ENCODE measurements around the gene EIPR1.
"Not testable (repeated sequence)": the region's sequence is repeated elsewhere in the genome, so short reads cannot be mapped to it uniquely, and the experiment has no call there.

Gene EIPR1

DNA sequence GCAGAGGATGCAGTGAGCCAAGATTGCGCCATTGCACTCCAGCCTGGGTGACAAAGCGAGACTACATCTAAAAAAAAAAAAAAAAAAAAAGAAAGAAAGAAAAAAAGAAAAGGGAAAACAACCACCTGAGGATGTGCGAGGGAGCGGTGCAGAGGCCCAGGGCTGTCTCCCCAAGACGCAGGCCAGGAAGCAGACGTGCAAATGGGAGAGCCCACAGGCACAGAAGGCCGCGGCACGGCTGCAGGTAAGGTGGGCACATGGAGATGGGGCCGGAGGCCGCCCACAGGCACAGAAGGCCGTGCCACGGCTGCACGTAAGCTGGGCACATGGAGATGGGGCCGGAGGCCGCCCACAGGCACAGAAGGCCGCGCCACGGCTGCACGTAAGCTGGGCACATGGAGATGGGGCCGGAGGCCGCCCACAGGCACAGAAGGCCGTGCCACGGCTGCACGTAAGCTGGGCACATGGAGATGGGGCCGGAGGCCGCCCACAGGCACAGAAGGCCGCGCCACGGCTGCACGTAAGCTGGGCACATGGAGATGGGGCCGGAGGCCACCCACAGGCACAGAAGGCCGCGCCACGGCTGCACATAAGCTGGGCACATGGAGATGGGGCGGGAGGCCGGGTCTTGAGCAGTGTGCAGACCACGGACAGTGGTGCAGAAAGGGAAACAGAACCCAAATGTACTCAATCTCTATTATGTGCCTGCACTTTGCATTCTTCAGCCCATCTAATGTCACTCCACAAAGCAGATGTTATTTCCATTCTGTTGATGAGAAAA is 93.6 kb downstream of the EIPR1 start:
- not testable (repeated sequence) for DNase-seq

DNA sequence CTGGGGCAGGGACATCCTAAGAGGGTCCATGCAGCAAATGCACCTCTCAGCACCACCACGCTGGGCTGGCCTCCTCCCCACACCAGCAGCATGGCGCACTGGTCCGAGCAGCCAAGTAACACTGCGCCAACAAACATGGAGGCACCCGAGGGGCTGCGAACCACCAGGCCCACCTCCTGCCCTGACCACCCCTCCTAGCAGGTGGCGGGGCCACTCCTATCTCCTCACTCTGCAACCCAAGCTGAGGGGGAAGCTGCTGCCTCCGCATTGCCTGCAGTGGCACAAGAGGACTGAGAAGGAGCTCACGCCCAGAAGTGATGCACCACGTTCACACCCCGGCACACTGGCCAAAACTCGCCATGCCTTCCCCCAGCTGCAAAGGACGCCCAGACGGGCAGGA is 94.4 kb downstream of the EIPR1 start:
- DNase-seq = no peak

DNA sequence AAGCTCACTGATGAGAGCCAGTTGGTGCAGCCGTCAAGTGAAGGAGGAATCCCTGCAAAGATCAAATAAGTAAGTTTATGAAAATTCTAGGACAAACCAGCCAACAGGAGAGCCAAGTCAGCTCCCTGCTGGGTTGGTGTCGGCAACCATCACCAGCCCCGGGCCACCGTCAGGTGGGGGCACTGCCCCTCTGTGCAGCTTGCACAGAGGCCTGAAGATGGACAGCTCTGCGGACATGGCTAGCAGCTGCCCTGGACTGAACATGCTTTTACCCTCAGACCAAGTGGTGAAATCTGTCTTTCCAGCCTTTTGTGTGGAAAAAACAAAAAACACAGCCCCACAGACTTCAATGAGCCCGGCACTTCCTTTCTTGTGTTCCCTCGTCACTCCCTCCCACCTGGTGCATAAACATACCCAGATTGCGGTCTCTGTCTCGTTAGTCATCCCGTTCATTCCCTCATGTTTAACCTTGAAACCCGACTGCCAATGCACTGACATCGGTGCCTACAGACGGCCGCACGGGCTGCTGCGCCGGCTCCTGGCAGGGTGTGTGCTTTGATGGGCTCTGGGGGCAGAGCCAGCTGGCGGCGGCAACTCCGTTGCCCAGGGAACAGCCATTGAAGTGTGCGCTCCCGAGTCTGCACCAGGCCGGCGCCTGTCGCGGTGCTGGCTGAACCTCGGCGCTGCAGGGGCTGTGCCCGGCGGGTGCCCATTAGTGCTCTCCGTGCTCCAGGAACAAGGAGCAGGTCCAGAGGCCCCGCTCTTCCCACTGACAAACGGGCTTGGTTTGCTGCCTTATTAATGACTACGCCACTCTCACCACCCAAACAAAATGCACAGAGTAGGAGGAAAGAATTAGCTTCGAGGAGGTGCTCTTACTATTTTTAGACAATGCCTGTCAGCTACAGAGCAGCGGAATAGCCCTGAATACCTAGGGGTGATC is 95.3 kb downstream of the EIPR1 start:
- DNase-seq = no peak

DNA sequence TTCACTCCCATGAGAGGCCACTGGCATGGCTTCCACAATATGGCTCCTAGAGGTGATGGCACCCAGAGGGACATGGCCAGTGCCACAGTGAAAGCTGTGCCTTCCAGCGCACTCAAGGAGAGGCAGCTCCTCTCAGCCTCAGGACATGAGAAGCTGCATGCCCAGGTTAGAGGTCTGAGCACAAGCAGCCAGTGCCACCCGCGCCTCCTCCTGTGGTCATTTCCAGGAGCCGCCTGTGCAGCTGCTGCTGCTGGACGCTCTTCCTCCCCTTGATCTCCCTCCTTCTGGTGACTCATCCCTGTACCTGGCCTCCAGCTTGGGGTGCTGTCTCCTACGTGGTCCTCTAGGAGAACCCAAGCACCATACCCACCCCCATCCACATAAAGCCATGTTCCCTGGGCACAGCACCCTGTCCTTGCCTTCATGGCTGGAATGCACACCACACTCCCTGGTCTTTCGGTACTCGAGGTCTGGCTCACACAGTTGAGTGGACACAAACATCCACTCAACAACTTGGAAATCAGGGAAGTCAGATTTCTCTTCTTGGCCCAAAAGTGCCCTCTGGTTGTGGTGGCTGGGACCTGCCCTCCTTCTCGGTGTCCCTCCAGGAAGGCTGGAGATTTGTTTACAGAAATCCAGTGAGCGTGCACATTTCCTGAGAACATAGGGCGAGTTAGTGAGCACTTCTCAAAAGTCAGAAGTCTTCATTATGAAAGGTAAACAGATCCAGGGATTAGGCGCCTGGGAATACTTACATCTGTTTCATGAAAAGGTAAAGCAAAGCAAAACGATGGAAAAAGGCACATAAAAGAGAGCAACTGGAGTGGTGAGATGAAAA is 96.7 kb downstream of the EIPR1 start:
- no peak for DNase-seq

DNA sequence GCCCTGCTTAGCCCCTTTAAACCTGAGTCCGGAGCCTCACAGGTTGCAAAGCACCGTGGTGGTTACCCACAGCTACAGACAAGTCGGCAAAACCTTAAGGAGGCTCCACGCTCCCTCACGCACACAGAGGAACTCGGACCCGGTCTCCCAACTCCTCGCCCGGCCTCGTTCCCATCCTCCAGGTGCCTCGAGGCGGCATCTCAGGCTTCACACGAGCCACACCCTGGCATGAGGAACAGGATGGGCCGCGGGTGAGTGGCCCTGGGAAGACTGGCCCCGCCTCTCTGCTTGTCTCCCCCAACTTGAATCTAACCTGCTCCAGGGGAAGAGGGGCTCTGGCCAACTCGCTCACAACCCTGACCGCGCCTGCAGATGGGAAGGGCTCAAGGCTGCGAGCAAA is 97.4 kb downstream of the EIPR1 start:
- DNase-seq = no peak

DNA sequence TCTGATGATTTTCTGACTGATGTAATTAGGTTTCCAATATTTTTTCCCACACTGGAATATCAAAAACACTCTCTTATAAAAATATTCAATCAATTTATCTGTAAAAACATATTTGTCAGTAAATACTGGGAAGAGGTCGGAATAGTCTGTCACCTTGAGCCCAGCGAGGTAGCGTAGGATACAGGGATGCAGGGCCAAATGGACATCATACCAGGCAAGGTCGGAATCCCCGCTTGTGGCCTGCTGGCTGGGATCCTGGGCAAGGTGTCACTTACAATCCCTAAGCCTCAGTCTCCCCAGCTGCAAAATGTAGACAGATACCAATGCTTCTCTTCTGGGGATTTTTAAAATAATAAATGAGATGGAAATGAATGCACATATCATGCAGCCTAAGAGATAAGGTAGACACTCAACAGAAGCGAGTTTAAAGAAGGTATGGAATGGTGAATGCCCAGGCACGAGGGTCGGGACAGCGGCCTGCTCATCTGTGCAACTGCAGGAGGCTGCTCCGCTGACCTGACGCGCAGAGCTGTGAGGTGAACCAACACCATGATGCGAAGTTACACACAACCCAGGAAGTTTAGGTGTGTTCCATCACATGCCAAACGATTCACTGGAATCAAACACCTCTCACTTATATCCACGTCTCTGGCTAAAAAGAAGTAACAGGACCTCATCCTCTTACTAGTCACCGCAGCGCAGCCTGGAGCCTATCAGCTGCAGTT is 98.2 kb downstream of the EIPR1 start:
- DNase-seq = no peak

DNA sequence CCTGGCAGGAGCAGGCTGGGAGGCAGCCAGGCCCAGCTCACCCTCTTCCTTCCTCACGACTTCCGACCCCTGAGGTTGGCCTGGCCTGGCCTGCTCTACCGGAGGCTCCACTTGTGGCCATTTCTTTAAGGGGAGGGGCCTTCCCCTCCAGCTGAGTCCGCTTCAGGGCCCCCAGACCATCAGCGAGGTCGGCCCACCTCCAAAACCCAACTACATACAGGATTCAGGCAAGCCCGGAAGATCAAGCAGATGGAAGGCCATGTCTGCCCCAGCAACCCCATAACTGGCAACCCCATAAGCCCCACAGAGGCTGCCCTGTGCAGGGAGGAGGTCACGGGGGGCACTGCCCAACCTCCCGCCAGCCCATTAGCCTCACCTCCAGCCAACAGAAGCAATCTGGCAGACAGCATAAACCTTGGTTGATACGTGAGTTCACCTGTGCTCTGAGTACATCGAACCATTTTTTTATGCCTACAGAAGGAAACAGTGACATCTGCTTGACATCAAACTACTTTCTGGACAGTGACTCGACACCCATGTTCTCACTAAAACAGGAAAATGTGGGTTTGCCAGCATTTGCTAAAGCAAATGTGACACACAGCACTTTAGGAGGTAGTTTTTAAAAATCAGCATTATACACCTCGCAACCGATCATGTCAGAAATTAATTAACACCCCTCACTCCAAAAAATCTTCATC is 98.9 kb downstream of the EIPR1 start:
- DNase-seq = no peak

DNA sequence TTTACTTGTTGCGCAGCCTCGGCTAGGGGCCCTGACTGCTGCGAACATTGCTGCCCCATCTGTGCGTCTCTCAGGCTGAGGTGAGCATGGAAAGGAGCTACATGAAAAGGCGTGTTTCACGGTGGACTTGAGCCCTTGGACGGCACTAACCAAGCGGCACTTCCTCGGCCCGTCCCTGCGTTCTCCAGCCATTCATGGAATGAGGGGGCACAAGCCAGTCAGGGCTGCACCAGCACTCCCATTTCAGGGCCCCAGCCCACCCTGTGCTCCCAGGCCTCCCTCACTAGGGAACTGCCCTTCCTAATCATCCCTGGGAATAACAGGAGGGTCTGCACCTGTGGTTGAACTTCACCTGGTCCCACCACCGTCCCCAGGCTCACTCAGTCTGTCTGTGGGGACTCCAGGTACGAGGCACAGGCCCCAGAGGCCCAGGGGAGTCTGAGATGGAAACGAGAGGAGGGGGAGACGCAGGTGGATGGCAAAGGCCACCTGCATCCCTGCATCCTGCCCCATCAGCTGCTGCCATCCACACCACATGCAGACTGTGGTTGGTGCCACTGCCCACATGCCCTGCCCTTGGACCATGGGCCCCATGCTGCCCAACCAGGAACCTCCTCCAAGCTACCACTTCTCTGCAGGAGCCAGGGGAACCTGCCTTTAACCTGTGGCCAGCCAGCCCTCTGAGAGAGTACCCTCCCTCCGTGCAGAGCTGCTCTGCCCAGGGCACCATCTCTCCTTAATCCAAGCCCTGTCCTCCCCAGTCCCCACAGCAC is 99.7 kb downstream of the EIPR1 start:
- DNase-seq = no peak

DNA sequence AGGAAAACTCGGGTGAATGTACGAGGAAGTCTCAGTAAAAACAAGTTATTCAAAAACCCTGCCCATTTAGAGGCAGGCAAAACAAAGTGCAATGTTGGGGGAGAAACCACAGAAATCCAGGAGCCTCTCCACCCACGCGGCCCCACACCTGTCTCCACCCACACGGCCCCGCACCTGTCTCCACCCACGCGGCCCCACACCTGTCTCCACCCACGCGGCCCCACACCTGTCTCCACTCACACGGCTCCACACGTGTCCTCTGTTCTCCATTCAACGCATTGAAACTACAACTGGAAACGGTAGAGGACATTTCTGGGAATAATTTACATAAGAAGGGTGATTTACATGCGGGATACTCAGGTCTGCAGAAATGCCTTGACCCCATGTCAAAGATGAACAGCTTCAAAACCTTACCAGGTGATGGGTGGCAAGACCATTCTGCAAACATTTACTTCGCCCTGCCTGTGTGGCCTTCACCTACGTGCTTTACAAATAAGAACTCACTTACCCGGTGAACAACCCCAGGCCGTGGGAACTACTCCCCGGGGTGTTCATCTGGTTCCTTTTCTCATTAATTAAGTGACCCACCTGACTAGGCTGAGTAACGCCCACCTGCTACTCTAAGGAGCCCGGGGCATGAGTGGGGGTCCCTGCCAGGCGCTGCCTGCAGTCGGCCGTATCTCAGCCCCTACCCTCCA is 100.4 kb downstream of the EIPR1 start:
- no peak for DNase-seq

DNA sequence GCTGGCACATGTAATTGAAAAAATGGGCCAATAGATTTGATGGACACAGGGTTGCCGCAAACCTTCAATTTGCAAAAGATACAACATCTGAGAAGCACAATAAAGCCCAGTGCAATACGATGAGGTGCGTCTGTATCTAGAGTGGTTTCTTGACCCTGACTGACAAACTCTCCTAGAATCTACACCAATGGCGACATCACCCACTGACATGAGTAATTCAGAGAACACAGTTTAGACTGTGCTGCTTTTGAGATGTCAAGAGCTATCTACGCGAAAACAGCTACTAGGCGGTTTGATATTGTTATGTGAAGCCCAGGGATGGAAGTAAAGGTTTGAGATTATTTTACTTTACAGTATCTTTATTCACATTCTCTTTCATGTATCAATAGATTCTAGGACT is 104.9 kb downstream of the EIPR1 start:
- no peak for DNase-seq

DNA sequence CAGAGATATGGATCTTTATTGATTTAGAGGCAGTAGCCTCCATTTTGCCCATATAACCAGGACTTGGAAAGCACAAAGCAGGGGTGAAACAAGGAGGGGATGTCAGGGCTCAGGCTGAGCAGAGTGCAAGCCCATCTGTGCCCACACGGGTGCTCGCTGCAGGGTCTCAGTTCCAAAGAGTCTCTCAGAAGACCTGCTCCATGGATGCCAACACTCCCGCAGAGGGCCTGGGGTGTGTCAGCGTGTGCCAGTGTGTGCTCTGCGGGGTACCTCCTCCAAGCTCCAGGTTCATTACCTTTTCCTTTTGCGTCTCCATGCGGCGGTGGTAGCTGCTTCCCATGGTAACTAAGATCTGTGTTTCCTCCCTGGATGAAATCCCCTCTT is 107.5 kb downstream of the EIPR1 start:
- no peak for DNase-seq

DNA sequence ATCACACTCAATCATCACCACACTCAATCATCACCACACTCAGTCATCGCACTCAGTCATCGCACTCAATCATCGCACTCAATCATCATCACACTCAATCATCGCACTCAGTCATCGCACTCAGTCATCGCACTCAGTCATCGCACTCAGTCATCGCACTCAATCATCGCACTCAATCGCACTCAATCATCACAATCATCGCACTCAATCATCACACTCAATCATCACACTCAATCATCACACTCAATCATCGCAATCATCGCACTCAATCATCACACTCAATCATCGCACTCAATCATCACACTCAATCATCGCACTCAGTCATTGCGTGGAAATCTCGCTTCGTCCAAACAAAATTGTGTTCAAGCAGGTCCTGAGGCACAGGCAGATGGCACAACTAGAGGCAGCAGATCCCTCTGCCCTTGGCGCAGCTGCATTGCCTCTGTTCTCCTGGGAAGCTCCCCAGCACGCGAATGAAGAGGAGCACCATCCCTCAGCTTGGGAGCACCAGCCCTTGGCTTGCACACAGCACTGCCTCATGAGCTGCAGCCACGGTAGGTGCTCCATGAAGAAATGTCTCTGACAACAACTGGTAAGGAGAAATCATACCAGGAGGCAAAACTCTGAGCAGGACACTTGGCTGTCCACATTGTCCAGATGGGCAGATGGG is 108.1 kb downstream of the EIPR1 start:
- DNase-seq = no peak

DNA sequence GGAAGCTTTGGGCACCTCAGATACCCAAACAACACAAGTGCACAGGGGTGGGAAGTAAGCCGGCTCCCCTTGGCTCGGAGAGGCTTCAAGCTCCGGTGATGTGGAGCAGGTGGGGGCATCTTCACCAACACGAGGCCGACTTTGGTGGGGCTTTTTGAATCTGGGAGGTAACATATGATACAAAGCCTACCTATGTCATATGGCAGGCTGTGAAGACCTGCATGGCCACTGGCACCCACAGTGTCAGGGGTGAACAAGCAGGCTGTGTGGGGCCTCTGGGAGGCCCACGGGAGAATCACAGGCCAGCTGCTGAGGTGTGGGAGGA is 109.0 kb downstream of the EIPR1 start:
- DNase-seq = no peak

DNA sequence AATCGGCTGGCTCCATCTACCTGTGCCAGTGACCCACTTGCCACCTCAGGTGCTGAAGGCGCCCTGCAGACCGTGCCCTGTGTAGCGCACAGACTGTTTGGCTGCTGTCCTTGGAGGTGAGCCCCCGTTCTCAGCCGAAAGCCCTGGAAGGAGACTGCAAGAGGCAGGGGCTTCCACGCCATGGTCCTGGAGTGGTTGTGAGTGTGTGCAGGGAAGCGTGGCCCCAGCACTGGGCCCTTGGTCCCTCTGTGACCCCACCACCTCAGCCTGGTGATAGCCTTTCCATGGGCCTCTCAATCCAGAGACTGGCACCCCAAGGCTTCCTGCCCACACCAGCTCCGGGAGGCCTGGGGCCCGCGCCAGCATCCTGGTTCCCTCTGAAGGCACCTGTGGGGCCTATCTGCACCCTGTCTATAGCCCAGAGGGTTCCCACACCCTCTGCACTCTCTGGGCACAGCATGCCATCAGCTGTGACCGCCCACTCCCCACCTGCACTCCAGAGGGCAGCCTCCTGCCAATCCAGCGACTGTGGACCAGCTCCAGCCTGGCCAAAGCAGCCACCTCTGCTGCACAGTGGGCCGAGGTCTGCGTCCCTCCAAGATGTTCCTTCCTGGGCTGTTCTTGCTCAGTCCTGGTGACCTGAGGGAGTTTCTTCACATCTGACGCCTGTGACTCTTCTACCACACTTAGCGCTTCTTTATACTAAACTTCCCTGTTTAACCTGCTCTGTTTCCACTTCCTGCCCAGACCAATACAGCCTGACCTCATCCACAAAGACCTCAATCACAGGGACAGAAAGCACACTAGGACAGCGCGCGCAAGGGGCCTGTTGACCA is 109.5 kb downstream of the EIPR1 start:
- no peak for DNase-seq

DNA sequence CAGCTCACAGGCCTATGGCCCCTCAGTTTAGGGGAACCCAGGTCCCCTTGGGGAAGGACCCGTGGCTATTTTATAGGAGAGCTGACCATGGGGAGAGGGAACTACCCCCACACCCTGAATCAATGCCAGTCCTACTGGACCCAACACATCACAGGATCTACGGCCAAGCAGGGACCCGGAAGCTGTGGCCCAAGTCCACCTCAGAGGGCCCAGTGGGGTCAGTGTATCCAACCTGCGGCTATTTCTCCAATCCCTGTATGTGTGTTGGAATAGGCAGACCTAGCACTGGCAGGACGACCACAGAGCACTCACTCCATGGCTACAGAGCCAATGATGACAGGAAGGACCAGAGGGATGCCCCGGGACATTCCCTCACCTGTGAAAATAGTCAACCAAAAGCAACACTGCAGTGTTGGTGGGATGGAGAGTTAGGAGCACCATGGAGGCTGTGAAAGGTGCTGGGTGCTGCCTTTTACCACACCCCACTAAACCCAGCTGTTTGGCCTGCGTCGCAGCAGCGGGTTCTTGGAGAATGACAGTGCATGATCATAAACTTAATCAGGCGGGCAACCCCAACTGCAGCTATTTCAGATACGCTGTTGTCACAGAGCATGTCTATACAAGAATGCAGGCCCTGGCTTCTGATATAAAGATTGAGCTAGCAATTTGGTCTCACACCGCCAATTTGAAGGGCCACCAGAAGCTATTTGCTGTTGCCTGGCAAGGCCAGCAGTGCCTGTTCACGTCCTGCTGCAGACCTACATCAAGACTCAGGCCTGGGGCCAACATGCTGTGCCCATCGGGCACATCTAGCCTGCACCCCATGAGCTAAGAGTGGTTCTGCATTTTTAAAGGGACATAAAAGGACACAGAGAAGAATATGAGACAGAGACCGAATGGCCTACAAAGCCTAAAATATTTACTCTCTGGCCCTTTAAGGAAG is 110.4 kb downstream of the EIPR1 start:
- DNase-seq = no peak

DNA sequence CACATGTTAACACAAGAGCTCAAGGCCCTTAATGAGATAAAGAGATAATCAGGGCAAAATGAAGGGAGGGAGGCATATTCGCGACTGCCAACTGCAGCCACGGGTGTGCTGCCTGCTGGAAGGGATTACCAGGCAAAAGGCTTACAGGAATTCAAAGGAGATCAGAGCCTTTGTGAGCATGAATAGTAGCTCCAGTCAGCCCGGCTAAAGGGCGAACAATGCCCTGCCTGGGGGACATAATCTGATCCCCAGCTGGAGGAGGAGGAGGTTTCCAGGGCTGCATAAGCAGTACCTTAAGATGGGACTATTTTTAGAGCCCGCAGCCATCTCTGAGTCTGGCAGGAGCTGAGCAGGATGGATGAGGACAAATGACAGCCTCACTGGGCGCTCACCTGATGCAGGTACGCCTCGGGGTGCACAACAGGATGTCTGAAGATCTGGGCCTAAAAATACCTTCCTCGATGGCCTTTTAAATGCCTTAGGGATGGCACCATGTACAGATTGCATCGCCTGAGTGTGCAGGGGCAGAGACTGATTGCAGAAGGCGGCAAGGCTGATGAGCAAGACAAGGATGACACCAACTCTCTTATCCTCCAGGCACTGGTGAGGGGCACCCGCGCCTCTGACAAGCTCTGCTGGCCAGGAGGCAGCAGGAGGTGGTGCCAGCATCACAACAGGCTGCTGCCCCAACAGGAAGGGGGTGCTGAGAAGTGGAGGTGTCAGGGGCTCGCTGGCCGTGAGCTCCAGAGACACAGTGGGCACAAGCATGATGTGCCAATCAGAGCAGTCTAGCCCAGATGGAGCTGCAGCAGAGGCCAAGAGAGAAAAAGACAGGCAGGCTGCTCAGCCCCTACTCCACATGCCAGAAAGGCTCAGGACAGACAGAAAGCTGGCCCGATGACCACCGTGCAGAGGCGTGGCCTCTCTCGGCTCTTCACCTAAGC is 111.4 kb downstream of the EIPR1 start:
- DNase-seq = no peak

DNA sequence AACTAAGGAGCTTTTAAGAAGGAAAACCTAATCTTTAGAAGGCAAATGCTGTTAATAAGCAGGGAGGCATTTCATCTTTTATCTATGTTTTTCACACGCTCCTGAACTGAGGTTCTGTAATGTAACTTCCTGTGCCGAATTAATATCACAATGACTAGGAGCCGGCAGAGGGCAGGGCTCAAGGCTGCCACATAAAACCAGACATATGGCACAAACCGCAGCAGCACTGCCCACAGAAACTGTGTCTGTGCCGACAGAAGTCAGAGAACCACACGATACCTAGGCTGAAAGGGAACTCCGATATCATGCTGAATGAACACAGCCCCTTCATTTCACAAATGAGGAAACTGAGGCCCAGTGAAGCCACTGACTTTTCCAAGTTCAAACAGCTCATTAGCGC is 112.1 kb downstream of the EIPR1 start:
- no peak for DNase-seq

Data from GF-D8 (cell line).